Subcutaneous abdominal adipose tissue (tissue), 5 donors: ENCODE results near the gene AATK.

ENCODE experiments used
- H3K27ac ChIP-seq: one replicate; pipeline ENCODE4 v1.7.0; 2013; ENCODE audit warnings: low read depth, mild to moderate bottlenecking, inconsistent platforms, low read length, moderate library complexity
- H3K27me3 ChIP-seq, 5 donors: one replicate each; pipeline ENCODE4 v1.7.0; 2013; ENCODE audit warnings: low read length in 5 of 5, inconsistent platforms in 1 of 5; ENCODE audit not compliant: control insufficient read depth in 5 of 5, insufficient read depth in 4 of 5
- H3K36me3 ChIP-seq, 5 donors: one replicate each; pipeline ENCODE4 v1.7.0; 2013; ENCODE audit warnings: low read length in 5 of 5; ENCODE audit not compliant: control insufficient read depth in 5 of 5, insufficient read depth in 5 of 5
- H3K4me1 ChIP-seq, 5 donors: one replicate each; pipeline ENCODE4 v1.7.0; 2013; ENCODE audit warnings: low read length in 5 of 5, mild to moderate bottlenecking in 3 of 5, moderate library complexity in 1 of 5; ENCODE audit not compliant: control insufficient read depth in 5 of 5, insufficient read depth in 5 of 5
- H3K4me3 ChIP-seq, 5 donors: one replicate each; pipeline ENCODE4 v1.7.0; 2013; ENCODE audit warnings: low read length in 5 of 5, low read depth in 1 of 5
- H3K9ac ChIP-seq, 5 donors: one replicate each; pipeline ENCODE4 v1.7.0; 2013; ENCODE audit warnings: low read length in 5 of 5, mild to moderate bottlenecking in 4 of 5, moderate library complexity in 3 of 5
- H3K9me3 ChIP-seq, 5 donors: one replicate each; pipeline ENCODE4 v1.7.0; 2013; ENCODE audit warnings: low read length in 5 of 5; ENCODE audit not compliant: control insufficient read depth in 5 of 5
- donor health status: healthy.
- donor health status: healthy.
- donor health status: healthy.
- donor health status: healthy.
- donor health status: healthy.

The AATK gene

DNA sequence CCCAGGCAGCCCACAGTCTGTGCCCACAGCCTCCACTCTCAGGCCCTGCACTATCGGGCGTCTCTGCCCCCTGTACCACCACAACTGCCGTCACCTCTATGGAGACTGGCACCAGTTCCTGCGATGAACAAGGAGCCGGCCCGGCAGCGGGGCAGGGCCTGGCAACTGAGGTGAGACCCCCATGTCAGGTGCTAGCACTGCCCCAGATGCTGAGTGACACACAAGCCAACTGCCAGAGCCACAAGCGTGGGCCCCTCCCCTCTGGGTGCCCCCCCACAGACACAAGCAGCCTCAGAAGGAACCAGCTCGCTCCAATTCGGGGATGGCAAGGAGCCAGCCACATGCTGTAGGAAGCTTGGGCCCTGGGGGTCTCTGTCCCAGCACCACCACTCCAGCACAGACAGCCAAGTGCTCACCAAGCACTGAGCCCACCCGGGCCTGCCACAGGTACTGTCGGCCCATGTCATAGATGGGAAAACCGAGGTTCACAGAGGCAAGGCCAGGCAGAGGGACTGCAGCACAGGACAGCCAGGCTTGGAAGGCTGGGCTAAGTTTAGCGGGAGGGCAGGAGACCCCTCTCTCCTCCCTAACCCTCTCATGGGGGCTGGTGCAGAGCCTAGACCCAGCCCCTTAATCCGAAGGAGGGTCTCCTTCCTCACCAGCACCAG, 2.2 kb downstream of the AATK start:
- no peaks in the 10 kb centered on the region for H3K36me3 ChIP-seq
- H3K9me3 ChIP-seq = no peaks in the 10 kb centered on the region
- peaks cover 19 to 56% (median 41%) of the 10 kb centered on the region in 5 donors for H3K27me3 ChIP-seq
- no peak overlapping the region for H3K9ac ChIP-seq
- peaks cover 0 to 25% (median 11%) of the 10 kb centered on the region in 5 donors for H3K4me1 ChIP-seq
- H3K4me3 ChIP-seq = no peak overlapping the region
- H3K27ac ChIP-seq = no peak overlapping the region

- peaks cover 19 to 56% (median 38%) of the 10 kb centered on the region in 5 donors for H3K27me3 ChIP-seq
- H3K4me1 ChIP-seq = peaks cover 0 to 25% (median 11%) of the 10 kb centered on the region in 5 donors
- H3K9ac ChIP-seq = no peak overlapping the region
- H3K9me3 ChIP-seq = no peaks in the 10 kb centered on the region
- H3K36me3 ChIP-seq = no peaks in the 10 kb centered on the region
- no peak overlapping the region for H3K4me3 ChIP-seq
- H3K27ac ChIP-seq = no peak overlapping the region
These were observed 2.8 kb downstream of the AATK start for GRCh38 chr17:81163051-81163695.

DNA sequence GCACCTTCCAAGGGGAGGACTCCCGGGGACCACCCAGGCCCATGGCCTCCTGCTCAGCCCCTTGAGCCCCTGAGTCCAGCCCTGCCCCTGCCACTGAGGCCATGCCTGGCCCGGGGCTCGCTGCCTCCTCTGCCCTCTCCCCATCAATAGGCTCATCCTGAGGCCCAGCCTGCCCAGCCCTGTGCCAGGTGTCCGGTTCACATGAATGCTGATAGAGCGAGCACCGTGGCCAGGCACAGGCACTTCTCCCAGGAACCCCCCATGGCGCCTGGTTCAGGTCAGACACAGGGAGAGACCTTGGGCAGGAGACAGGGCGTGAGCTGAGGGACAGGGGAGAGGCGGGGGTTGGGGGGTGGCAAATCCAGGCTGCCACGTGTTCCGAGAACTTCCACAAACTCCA, 3.5 kb downstream of the AATK start:
- Histone ChIP-seq H3K27ac (no peak overlapping the region), H3K9ac (no peak overlapping the region), H3K27me3 (peaks cover 19 to 52% (median 38%) of the 10 kb centered on the region in 5 donors), H3K36me3 (no peaks in the 10 kb centered on the region), H3K4me3 (no peak overlapping the region), H3K4me1 (peaks cover 0 to 25% (median 11%) of the 10 kb centered on the region in 5 donors), H3K9me3 (no peaks in the 10 kb centered on the region)

- Histone ChIP-seq H3K27me3 (peaks cover 19 to 51% (median 35%) of the 10 kb centered on the region in 5 donors), H3K36me3 (no peaks in the 10 kb centered on the region), H3K4me3 (no peak overlapping the region), H3K9ac (no peak overlapping the region), H3K4me1 (peaks cover 0 to 25% (median 11%) of the 10 kb centered on the region in 5 donors), H3K27ac (no peak overlapping the region), H3K9me3 (no peaks in the 10 kb centered on the region)
These were observed 4.0 kb downstream of the AATK start for GRCh38 chr17:81161972-81162371.

DNA sequence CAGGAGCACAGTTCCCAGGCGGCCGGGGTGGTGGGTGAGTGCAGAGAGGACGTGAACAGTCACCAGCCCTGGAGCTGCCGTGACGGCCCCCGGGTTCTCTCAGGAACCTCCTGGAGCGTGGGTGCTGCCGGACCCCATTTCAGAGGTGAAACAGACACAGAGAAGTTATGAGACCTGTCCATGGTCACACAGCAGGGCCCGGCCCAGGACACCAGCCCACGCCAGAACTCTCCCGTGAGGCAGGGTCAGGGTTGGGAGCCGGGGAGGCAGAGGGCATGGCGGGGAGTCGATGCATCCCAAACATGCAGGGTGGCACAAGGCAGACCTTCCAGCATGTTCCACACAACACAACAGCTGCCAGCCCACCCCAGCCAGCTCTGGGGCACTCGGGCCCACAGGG, 4.5 kb downstream of the AATK start:
- Histone ChIP-seq H3K9me3 (no peaks in the 10 kb centered on the region), H3K4me1 (peaks cover 0 to 25% (median 11%) of the 10 kb centered on the region in 5 donors), H3K36me3 (no peaks in the 10 kb centered on the region), H3K9ac (no peak overlapping the region), H3K27me3 (peaks cover 19 to 48% (median 31%) of the 10 kb centered on the region in 5 donors), H3K4me3 (no peak overlapping the region), H3K27ac (no peak overlapping the region)

DNA sequence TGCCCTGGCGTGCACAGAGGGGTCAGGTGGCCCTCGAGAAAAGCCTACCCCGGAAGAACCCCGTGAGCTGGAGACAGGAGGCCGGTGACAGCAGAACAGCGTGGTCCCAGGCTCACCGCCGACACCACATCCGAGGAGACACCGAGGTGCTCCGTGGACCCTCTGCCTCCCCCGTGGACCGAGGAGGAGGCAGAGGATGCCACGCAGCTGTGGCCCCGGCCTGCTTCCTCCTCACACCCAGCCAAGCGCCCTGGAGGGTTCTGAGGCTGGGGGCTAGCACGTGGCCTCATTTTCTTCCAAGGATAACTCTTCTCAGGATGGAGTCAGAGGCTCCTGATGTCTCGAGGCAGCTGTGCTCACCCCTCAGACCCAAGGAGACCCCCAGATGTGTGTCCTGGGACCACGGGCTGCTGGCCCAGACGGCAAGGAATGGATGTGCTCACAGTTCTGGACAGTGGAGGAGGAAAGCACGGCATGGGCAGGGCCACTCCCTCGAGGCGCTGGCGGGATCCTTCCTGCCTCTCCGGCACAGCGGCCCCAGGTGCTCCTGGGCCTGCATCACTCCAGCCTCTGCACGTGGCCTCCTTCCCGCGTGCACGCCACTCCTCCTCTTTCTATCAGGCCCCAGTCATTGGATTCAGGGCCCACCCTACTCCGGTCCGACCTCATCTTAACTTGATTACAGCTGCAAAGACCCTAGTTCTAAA, 5.1 kb downstream of the AATK start:
- H3K9me3 ChIP-seq = no peaks in the 10 kb centered on the region
- peak overlapping the region in 3 of 5 donors; percentile 11 to 65 (median 58) for H3K4me3 ChIP-seq
- peaks cover 19 to 47% (median 30%) of the 10 kb centered on the region in 5 donors for H3K27me3 ChIP-seq
- no peaks in the 10 kb centered on the region for H3K36me3 ChIP-seq
- H3K4me1 ChIP-seq = peaks cover 0 to 23% (median 11%) of the 10 kb centered on the region in 5 donors
- no peak overlapping the region for H3K27ac ChIP-seq
- peak overlapping the region in 2 of 5 donors; percentile 28 to 53 for H3K9ac ChIP-seq

GRCh38 chr17:81160306-81160705, 5.7 kb downstream of the AATK start:
- Histone ChIP-seq H3K9me3 (no peaks in the 10 kb centered on the region), H3K27me3 (peaks cover 19 to 44% (median 28%) of the 10 kb centered on the region in 5 donors), H3K4me3 (peak overlapping the region in 3 of 5 donors; percentile 39 to 65 (median 58)), H3K4me1 (peaks cover 0 to 19% (median 6%) of the 10 kb centered on the region in 5 donors), H3K9ac (peak overlapping the region in 1 of 5 donors; percentile 58), H3K27ac (no peak overlapping the region), H3K36me3 (no peaks in the 10 kb centered on the region)

- H3K27ac ChIP-seq = no peak overlapping the region
- H3K27me3 ChIP-seq = peaks cover 19 to 38% (median 26%) of the 10 kb centered on the region in 5 donors
- peak overlapping the region in 4 of 5 donors; percentile 0 to 65 (median 48) for H3K4me3 ChIP-seq
- H3K9ac ChIP-seq = peak overlapping the region in 3 of 5 donors; percentile 31 to 70 (median 58)
- H3K4me1 ChIP-seq = peaks cover 0 to 19% (median 5%) of the 10 kb centered on the region in 5 donors
- no peaks in the 10 kb centered on the region for H3K36me3 ChIP-seq
- no peaks in the 10 kb centered on the region for H3K9me3 ChIP-seq
These were observed 6.3 kb downstream of the AATK start for GRCh38 chr17:81159611-81160265.

DNA sequence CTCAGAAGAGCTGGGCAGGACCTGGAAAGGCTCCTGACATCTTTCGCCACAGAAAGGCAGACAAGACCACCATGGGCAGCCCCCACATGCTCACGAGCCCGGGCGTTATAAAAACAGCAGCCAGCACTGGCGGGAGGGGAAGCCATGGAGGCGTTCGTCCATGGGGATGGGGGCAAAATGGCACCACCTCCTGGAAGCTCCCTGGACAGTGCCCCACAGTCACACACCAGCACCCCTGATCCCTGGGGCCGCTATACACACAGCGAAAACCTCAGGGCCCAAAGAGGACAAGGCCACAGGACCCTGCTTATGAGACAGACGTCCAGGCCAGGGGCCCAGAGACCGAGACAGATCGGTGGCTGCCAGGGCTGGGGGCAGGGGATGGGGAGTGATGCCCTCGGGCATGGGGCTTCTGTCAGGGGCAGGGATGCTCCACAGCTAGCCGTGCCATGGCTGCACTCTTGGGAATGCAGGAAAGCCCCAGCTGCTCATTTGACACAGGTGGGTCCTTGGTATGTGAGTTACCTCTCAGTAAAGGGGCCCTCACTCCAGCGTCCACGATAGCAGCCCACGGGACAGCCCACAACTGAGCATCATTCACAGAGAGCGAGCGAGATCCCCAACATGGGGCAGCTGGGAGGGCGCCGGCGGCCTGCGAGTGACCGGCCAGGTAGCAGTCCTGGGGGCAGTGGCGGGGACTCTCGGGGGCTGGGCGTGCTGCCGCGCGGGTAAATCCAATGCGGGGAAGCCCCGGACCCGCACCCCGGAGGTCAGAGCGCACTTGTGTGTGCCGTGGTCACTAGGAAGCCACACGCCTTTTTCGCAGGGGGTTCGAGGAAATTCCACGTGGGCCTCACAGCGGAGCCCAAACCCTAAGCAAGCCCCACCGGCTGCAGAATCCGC, 7.1 kb downstream of the AATK start:
- Histone ChIP-seq H3K4me3 (peak overlapping the region in 2 of 5 donors; percentile 58 to 65), H3K9me3 (no peaks in the 10 kb centered on the region), H3K27ac (no peak overlapping the region), H3K36me3 (no peaks in the 10 kb centered on the region), H3K27me3 (peaks cover 14 to 31% (median 19%) of the 10 kb centered on the region in 5 donors), H3K4me1 (peaks cover 0 to 19% (median 5%) of the 10 kb centered on the region in 5 donors), H3K9ac (peak overlapping the region in 1 of 5 donors; percentile 70)
